ENCODE results near the gene FAM114A1.
A peak's percentile ranks its signal among the peaks of the same experiment; 100 is the strongest.

FAM114A1 gene

GRCh38 chr4:38867478-38868058 lies at the start of gene FAM114A1:
FAM114A1 (plus strand) TSS chr4:38867806; CDS start chr4:38878079, 10,273 bp downstream.
- peaks cover 10% of the 10 kb centered on the region for H3K27me3 ChIP-seq (ENCODE audit: insufficient read depth, low read length)
- H3K9me3 ChIP-seq (ENCODE audit: low read length), result no peaks in the 10 kb centered on the region
- H3K4me1 ChIP-seq (ENCODE audit: insufficient read depth, low read length), result peaks cover 3% of the 10 kb centered on the region
- peak within 1 kb of the TSS; percentile 52 for H2AFZ ChIP-seq (ENCODE audit: low read depth, low read length)
- H3K4me3 ChIP-seq (ENCODE audit: low read length), result peak within 1 kb of the TSS; percentile 55
- H3K36me3 ChIP-seq (ENCODE audit: insufficient read depth, low read length), result no peaks in the 10 kb centered on the region

GRCh38 chr4:38818441-38818976 lies 49.1 kb upstream of the FAM114A1 start:
- Histone ChIP-seq H3K4me1 (ENCODE audit: insufficient read depth, low read length) (no peaks in the 10 kb centered on the region), H3K9me3 (ENCODE audit: low read length) (no peaks in the 10 kb centered on the region), H3K4me3 (ENCODE audit: low read length) (no peak overlapping the region), H3K27me3 (ENCODE audit: insufficient read depth, low read length) (no peaks in the 10 kb centered on the region), H3K36me3 (ENCODE audit: insufficient read depth, low read length) (no peaks in the 10 kb centered on the region), H2AFZ (ENCODE audit: low read depth, low read length) (no peak overlapping the region)

GRCh38 chr4:38819569-38819968 lies 48.0 kb upstream of the FAM114A1 start:
- H3K4me3 ChIP-seq (ENCODE audit: low read length), result no peak overlapping the region
- H3K4me1 ChIP-seq (ENCODE audit: insufficient read depth, low read length), result no peaks in the 10 kb centered on the region
- no peaks in the 10 kb centered on the region for H3K27me3 ChIP-seq (ENCODE audit: insufficient read depth, low read length)
- no peak overlapping the region for H2AFZ ChIP-seq (ENCODE audit: low read depth, low read length)
- H3K36me3 ChIP-seq (ENCODE audit: insufficient read depth, low read length), result no peaks in the 10 kb centered on the region
- no peaks in the 10 kb centered on the region for H3K9me3 ChIP-seq (ENCODE audit: low read length)

GRCh38 chr4:38820329-38821061 lies 47.1 kb upstream of the FAM114A1 start:
- Histone ChIP-seq H3K4me1 (ENCODE audit: insufficient read depth, low read length) (no peaks in the 10 kb centered on the region), H3K27me3 (ENCODE audit: insufficient read depth, low read length) (no peaks in the 10 kb centered on the region), H3K9me3 (ENCODE audit: low read length) (no peaks in the 10 kb centered on the region), H3K36me3 (ENCODE audit: insufficient read depth, low read length) (no peaks in the 10 kb centered on the region), H3K4me3 (ENCODE audit: low read length) (no peak overlapping the region), H2AFZ (ENCODE audit: low read depth, low read length) (no peak overlapping the region)

GRCh38 chr4:38821739-38822138 lies 45.9 kb upstream of the FAM114A1 start:
- H3K9me3 ChIP-seq (ENCODE audit: low read length), result no peaks in the 10 kb centered on the region
- no peak overlapping the region for H3K4me3 ChIP-seq (ENCODE audit: low read length)
- no peaks in the 10 kb centered on the region for H3K27me3 ChIP-seq (ENCODE audit: insufficient read depth, low read length)
- H3K36me3 ChIP-seq (ENCODE audit: insufficient read depth, low read length), result no peaks in the 10 kb centered on the region
- no peak overlapping the region for H2AFZ ChIP-seq (ENCODE audit: low read depth, low read length)
- no peaks in the 10 kb centered on the region for H3K4me1 ChIP-seq (ENCODE audit: insufficient read depth, low read length)

- H3K27me3 ChIP-seq (ENCODE audit: insufficient read depth, low read length), result no peaks in the 10 kb centered on the region
- H3K9me3 ChIP-seq (ENCODE audit: low read length), result no peaks in the 10 kb centered on the region
Observed at GRCh38 chr4:38822748-38823303, 44.8 kb upstream of the FAM114A1 start.

GRCh38 chr4:38823766-38824165 lies 43.8 kb upstream of the FAM114A1 start:
- Histone ChIP-seq H3K27me3 (ENCODE audit: insufficient read depth, low read length) (no peaks in the 10 kb centered on the region), H3K36me3 (ENCODE audit: insufficient read depth, low read length) (no peaks in the 10 kb centered on the region), H3K9me3 (ENCODE audit: low read length) (no peaks in the 10 kb centered on the region), H2AFZ (ENCODE audit: low read depth, low read length) (no peak overlapping the region), H3K4me1 (ENCODE audit: insufficient read depth, low read length) (no peaks in the 10 kb centered on the region), H3K4me3 (ENCODE audit: low read length) (no peak overlapping the region)

More at GRCh38 chr4:38822748-38823303, 44.8 kb upstream of the FAM114A1 start:
- Histone ChIP-seq H2AFZ (ENCODE audit: low read depth, low read length) (no peak overlapping the region), H3K4me3 (ENCODE audit: low read length) (no peak overlapping the region), H3K4me1 (ENCODE audit: insufficient read depth, low read length) (no peaks in the 10 kb centered on the region), H3K36me3 (ENCODE audit: insufficient read depth, low read length) (no peaks in the 10 kb centered on the region)

GRCh38 chr4:38829237-38829636 lies 38.4 kb upstream of the FAM114A1 start:
- Histone ChIP-seq H2AFZ (ENCODE audit: low read depth, low read length) (no peak overlapping the region), H3K36me3 (ENCODE audit: insufficient read depth, low read length) (no peaks in the 10 kb centered on the region), H3K9me3 (ENCODE audit: low read length) (no peaks in the 10 kb centered on the region), H3K4me1 (ENCODE audit: insufficient read depth, low read length) (no peaks in the 10 kb centered on the region), H3K27me3 (ENCODE audit: insufficient read depth, low read length) (no peaks in the 10 kb centered on the region), H3K4me3 (ENCODE audit: low read length) (no peak overlapping the region)

- no peaks in the 10 kb centered on the region for H3K9me3 ChIP-seq (ENCODE audit: low read length)
- no peaks in the 10 kb centered on the region for H3K36me3 ChIP-seq (ENCODE audit: insufficient read depth, low read length)
- H2AFZ ChIP-seq (ENCODE audit: low read depth, low read length), result no peak overlapping the region
- H3K27me3 ChIP-seq (ENCODE audit: insufficient read depth, low read length), result no peaks in the 10 kb centered on the region
- H3K4me1 ChIP-seq (ENCODE audit: insufficient read depth, low read length), result no peaks in the 10 kb centered on the region
- no peak overlapping the region for H3K4me3 ChIP-seq (ENCODE audit: low read length)
Observed at GRCh38 chr4:38831653-38832052, 36.0 kb upstream of the FAM114A1 start.

GRCh38 chr4:38832206-38832605 lies 35.4 kb upstream of the FAM114A1 start:
- no peaks in the 10 kb centered on the region for H3K27me3 ChIP-seq (ENCODE audit: insufficient read depth, low read length)
- no peaks in the 10 kb centered on the region for H3K9me3 ChIP-seq (ENCODE audit: low read length)
- H2AFZ ChIP-seq (ENCODE audit: low read depth, low read length), result no peak overlapping the region
- no peak overlapping the region for H3K4me3 ChIP-seq (ENCODE audit: low read length)
- no peaks in the 10 kb centered on the region for H3K36me3 ChIP-seq (ENCODE audit: insufficient read depth, low read length)
- H3K4me1 ChIP-seq (ENCODE audit: insufficient read depth, low read length), result no peaks in the 10 kb centered on the region

GRCh38 chr4:38832624-38833528 lies 34.7 kb upstream of the FAM114A1 start:
- no peak overlapping the region for H2AFZ ChIP-seq (ENCODE audit: low read depth, low read length)
- no peaks in the 10 kb centered on the region for H3K36me3 ChIP-seq (ENCODE audit: insufficient read depth, low read length)
- no peaks in the 10 kb centered on the region for H3K27me3 ChIP-seq (ENCODE audit: insufficient read depth, low read length)
- H3K4me3 ChIP-seq (ENCODE audit: low read length), result no peak overlapping the region
- H3K9me3 ChIP-seq (ENCODE audit: low read length), result no peaks in the 10 kb centered on the region
- H3K4me1 ChIP-seq (ENCODE audit: insufficient read depth, low read length), result no peaks in the 10 kb centered on the region

GRCh38 chr4:38834570-38834969 lies 33.0 kb upstream of the FAM114A1 start:
- Histone ChIP-seq H3K4me1 (ENCODE audit: insufficient read depth, low read length) (no peaks in the 10 kb centered on the region), H3K9me3 (ENCODE audit: low read length) (no peaks in the 10 kb centered on the region), H3K27me3 (ENCODE audit: insufficient read depth, low read length) (no peaks in the 10 kb centered on the region), H2AFZ (ENCODE audit: low read depth, low read length) (no peak overlapping the region), H3K4me3 (ENCODE audit: low read length) (no peak overlapping the region), H3K36me3 (ENCODE audit: insufficient read depth, low read length) (no peaks in the 10 kb centered on the region)
